Hindlimb muscle (tissue), 1 donor: Measurements from ENCODE around the gene ENOX1. TPM values are rescaled to one million over a fixed set of nuclear protein-coding genes. Genes with fewer than 3 reads are reported as not detected.
"Not testable (repeated sequence)": the region's sequence is repeated elsewhere in the genome, so short reads cannot be mapped to it uniquely, and the experiment has no call there.

Experiments used
- DNase-seq: peaks from one replicate; pipeline ENCODE4 v3.0.0-alpha.2; 2013
- polyA plus RNA-seq: library from polyadenylated mRNA; unstranded; fragments of 120-200 nt; gene quantifications from one replicate; pipeline ENCODE4 v1.2.1, GENCODE V29; 2013; ENCODE audit not compliant: insufficient read length

Gene ENOX1
- polyA plus RNA-seq, 1 donor, result 8.4 TPM

GRCh38 chr13:43376596-43376995, 410.2 kb downstream of the ENOX1 start:
- no peak for DNase-seq

- DNase-seq, result no peak
Measured at GRCh38 chr13:43375797-43376465, 410.8 kb downstream of the ENOX1 start.

GRCh38 chr13:43374621-43375020, 412.2 kb downstream of the ENOX1 start:
- no peak for DNase-seq

GRCh38 chr13:43373400-43373799, 413.4 kb downstream of the ENOX1 start:
- DNase-seq, result no peak

GRCh38 chr13:43370842-43371241, 415.9 kb downstream of the ENOX1 start:
- DNase-seq, result no peak

- DNase-seq, result no peak
Measured at GRCh38 chr13:43369319-43369718, 417.5 kb downstream of the ENOX1 start.

GRCh38 chr13:43368003-43368402, 418.8 kb downstream of the ENOX1 start:
- DNase-seq, result no peak

GRCh38 chr13:43365039-43365344, 421.8 kb downstream of the ENOX1 start:
- DNase-seq, result no peak

- DNase-seq, result peak; percentile 37
Measured at GRCh38 chr13:43364210-43365038, 422.3 kb downstream of the ENOX1 start.

GRCh38 chr13:43363156-43363953, 423.4 kb downstream of the ENOX1 start:
- DNase-seq, result peak; percentile 77

GRCh38 chr13:43362556-43362955, 424.2 kb downstream of the ENOX1 start:
- no peak for DNase-seq

GRCh38 chr13:43360892-43361610, 425.7 kb downstream of the ENOX1 start:
- DNase-seq, result no peak

GRCh38 chr13:43360171-43360570, 426.6 kb downstream of the ENOX1 start:
- no peak for DNase-seq

- no peak for DNase-seq
Measured at GRCh38 chr13:43359536-43359935, 427.2 kb downstream of the ENOX1 start.

GRCh38 chr13:43357564-43357963, 429.2 kb downstream of the ENOX1 start:
- peak; percentile 36 for DNase-seq

- no peak for DNase-seq
Measured at GRCh38 chr13:43356567-43356966, 430.2 kb downstream of the ENOX1 start.

- DNase-seq, result no peak
Measured at GRCh38 chr13:43355774-43356173, 431.0 kb downstream of the ENOX1 start.

- DNase-seq, result no peak
Measured at GRCh38 chr13:43354153-43354945, 432.4 kb downstream of the ENOX1 start.

- no peak for DNase-seq
Measured at GRCh38 chr13:43353631-43354030, 433.1 kb downstream of the ENOX1 start.

GRCh38 chr13:43351612-43352011, 435.2 kb downstream of the ENOX1 start:
- not testable (repeated sequence) for DNase-seq

GRCh38 chr13:43348397-43348796, 438.4 kb downstream of the ENOX1 start:
- no peak for DNase-seq

GRCh38 chr13:43347877-43348276, 438.9 kb downstream of the ENOX1 start:
- no peak for DNase-seq
